GM12892 (cell line): ENCODE data around the gene CCR7.

Source experiments
- POLR2A ChIP-seq: IDR thresholded peaks from 2 replicates; pipeline ENCODE4 v1.6.1; 2011; ENCODE audit warnings: low read depth, low read length, control low read depth
- POLR2AphosphoS5 ChIP-seq: IDR thresholded peaks from 2 replicates; pipeline ENCODE4 v1.6.1; 2011; ENCODE audit warnings: low read depth, low read length, control low read depth

DNA sequence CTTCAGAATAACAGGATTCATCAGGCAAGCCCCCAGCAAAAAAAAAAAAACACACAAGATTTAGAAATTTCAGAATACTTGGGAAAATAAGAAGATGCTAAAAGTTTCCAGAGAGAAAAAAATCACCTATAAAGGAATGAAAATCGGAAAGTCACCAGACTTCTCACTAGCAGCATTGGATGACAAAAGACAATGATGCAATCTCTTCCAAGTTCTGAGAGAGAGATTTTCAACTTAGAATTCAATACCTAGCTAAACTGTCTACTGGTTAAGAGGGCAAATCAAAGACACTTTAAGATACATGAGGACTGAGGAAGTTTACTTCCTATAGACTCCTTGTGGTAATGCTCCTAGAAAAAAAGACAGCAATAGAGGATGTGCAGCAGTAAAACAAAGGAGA lies 40.0 kb downstream of the CCR7 start:
- TF ChIP-seq POLR2A (no peak), POLR2AphosphoS5 (no peak)
